Astrocyte of the spinal cord (primary cell): ENCODE measurements around the gene PEX5.

Experiments used
- DNase-seq: peaks from one replicate; pipeline ENCODE4 v3.0.0; 2011; ENCODE audit warnings: low read depth, low spot score
- H3K4me3 ChIP-seq: 2 replicates; pipeline ENCODE4 v1.5.1; 2011; ENCODE audit warnings: low read depth, mild to moderate bottlenecking, low read length, moderate library complexity
- in situ Hi-C: cut with HindIII; loops from 2 replicates; pipeline ENCODE4 v1.10.0; 2017; ENCODE audit warnings: low sequenced_read_pairs
- TF ChIP-seq, protein P1 (sequence below): IDR thresholded peaks from 2 replicates; pipeline ENCODE4 v1.5.1; 2012; ENCODE audit warnings: low read depth, mild to moderate bottlenecking, low read length, inconsistent platforms

PEX5 gene

DNA sequence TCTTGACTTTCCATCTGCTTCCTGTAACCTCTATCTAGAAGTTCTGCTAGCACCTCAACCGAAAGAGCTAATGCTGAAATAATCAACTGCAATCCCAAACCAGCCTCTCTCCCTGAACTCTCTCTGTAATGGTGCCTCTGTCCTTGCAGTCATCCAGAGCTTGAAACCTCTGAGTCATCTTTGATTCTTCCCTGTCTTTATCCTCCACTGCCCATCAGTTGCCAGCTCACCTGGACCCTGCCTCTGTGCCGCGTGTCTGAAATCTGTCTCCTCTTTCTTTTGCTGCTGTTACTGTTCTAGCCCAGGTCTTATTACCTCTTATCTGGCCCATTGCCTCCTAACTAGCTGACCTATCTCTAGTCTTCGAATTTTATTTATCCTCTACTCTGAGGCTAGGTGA, 43.8 kb upstream of the PEX5 start:
- TF ChIP-seq, protein P1, sequence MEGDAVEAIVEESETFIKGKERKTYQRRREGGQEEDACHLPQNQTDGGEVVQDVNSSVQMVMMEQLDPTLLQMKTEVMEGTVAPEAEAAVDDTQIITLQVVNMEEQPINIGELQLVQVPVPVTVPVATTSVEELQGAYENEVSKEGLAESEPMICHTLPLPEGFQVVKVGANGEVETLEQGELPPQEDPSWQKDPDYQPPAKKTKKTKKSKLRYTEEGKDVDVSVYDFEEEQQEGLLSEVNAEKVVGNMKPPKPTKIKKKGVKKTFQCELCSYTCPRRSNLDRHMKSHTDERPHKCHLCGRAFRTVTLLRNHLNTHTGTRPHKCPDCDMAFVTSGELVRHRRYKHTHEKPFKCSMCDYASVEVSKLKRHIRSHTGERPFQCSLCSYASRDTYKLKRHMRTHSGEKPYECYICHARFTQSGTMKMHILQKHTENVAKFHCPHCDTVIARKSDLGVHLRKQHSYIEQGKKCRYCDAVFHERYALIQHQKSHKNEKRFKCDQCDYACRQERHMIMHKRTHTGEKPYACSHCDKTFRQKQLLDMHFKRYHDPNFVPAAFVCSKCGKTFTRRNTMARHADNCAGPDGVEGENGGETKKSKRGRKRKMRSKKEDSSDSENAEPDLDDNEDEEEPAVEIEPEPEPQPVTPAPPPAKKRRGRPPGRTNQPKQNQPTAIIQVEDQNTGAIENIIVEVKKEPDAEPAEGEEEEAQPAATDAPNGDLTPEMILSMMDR: no peak
- no peak for DNase-seq
- in situ Hi-C loops: no loop called here
- no peak overlapping the region for H3K4me3 ChIP-seq

DNA sequence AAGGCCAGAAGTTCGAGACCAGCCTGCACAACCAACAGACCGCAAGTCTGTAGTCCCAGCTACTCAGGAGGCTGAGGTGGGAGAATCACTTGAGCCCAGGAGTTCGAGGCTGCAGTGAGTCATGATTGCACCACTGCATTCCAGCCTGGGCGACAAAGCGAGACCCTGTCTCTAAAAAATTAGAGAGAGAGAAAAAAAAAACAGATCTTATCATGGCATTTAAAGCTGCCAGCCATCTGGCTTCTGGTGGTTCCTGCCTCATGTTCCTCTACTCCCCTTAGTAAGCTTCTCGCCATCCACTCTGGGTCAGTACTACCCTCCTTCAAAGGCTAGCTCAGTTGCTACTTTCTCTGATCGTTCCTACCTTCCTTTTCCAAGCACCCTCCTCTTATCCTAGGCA, 43.3 kb upstream of the PEX5 start:
- no peak overlapping the region for H3K4me3 ChIP-seq
- in situ Hi-C loops: no loop called here
- DNase-seq: no peak
- TF ChIP-seq, protein P1: no peak

DNA sequence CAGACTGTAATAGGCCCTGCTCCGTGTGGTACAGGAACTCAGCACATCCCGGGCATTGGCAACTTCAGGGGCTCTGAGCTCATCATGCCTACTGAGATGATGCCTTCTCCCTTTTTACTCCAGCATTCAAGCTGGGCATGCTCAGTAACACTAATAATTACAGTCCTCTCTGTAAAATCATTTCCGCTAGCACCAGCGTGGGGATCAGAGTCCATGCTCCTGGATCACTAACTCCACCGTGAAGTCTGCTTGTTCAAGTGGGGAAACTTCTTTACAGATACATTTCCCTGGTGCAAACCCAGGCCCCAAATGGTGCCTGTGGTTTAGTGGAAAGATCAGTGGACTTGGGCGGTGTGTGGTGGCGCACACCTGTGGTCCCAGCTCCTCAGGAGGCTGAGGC, 42.6 kb upstream of the PEX5 start:
- TF ChIP-seq, protein P1: no peak
- no peak overlapping the region for H3K4me3 ChIP-seq
- DNase-seq: no peak
- in situ Hi-C loops: no loop called here

DNA sequence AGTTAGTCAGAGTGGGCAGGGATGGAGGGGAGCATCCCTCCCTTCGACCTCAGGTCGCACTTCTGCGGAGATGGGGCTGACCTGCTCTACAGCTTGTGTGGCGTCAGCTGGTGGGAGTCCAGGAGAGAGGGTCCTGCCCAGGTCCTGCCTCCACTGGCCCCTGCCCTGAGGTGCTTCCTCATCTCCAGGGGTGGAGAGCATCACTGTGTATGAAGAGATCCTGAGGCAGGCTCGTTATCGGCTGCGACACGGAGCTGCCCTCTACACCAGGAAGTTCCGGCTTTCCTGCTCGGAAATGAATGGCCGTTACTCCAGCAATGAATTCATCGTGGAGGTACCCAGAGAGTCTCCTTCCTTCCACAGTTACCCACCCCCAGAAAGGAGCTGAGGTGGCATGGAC, 39.1 kb upstream of the PEX5 start:
- H3K4me3 ChIP-seq: no peak overlapping the region
- in situ Hi-C loops: no loop called here
- DNase-seq: no peak
- TF ChIP-seq, protein P1: no peak

DNA sequence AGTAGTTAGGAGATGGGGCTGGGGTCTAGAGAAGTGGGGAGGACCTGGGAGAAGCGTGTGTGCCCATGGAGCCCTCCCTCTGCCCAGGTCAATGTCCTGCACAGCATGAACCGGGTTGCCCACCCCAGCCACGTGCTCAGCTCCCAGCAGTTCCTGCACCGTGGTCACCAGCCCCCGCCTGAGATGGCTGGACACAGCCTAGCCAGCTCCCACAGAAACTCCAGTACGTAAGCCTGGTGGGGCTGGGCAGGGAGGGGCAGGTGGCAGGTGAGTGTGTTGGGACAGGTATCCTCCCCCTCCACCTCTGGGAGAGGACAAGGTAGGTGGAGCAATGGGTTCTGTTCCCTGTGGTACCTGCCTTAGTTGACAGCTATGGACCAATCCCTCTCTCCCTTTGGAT, 38.6 kb upstream of the PEX5 start:
- TF ChIP-seq, protein P1: no peak
- no peak overlapping the region for H3K4me3 ChIP-seq
- in situ Hi-C loops: no loop called here
- no peak for DNase-seq

DNA sequence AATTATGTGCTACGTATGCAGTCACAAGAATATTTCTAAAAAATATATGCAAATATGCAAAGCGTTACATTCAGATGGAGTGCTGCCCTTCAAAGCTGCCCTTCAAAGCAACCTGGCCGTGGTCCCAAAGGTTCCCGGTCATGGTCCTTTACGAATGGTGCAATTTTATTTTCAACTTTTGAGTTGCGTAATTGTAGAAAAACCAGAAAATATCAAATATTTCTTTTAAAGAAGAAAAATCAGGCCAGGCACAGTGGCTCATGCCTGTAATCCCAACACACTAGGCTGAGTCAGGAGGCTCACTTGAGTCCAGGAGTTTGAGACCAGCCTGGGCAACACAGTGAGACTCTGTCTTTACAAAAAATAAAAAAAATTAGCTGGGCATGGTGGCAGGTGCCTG, 38.0 kb upstream of the PEX5 start:
- TF ChIP-seq, protein P1: no peak
- in situ Hi-C loops: no loop called here
- no peak for DNase-seq
- H3K4me3 ChIP-seq: no peak overlapping the region

DNA sequence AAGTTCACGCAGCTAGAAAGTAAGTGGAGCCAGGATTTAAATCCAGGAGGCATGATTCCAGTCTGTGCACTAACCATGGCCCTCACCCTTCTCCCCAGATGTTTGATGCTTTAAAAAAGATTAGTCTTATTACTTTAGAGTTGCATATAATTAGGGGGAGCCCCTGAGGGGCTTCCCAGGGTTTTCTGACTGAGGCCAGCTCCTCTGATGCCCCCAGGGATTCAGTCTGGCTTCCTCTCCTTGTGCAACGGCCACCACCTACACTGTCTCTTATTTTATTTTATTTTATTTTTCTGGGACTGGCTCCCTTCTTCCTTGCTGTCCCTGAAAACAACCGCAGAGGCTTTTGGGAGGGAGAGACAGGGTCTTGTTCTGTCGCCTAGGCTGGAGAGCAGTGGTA, 36.7 kb upstream of the PEX5 start:
- TF ChIP-seq, protein P1: no peak
- in situ Hi-C loops: no loop called here
- no peak for DNase-seq
- no peak overlapping the region for H3K4me3 ChIP-seq
